ENCODE data around the gene IFT88. TPM values are rescaled to one million over a fixed set of nuclear protein-coding genes. Genes with fewer than 3 reads are reported as not detected.

IFT88 gene
- total RNA-seq, 2 experiments from 2014 or later = 9.0 to 9.5 TPM

- H3K4me3 ChIP-seq (ENCODE audit: low read length) = no peak overlapping the region
These were observed 41.6 kb downstream of the IFT88 start for GRCh38 chr13:20608438-20609020.

GRCh38 chr13:20609145-20609544 is 42.2 kb downstream of the IFT88 start:
- no peak overlapping the region for H3K27ac Mint-ChIP-seq
- intact Hi-C loops (cut with DNase I, micrococcal nuclease) = no loop called here

More at GRCh38 chr13:20608438-20609020, 41.6 kb downstream of the IFT88 start:
- intact Hi-C loops (cut with DNase I, micrococcal nuclease) = no loop called here
- Mint-ChIP-seq H3K4me1 (ENCODE audit: low read depth) (no peaks in the 10 kb centered on the region), H3K27ac (no peak overlapping the region), H3K4me3 (no peak overlapping the region), H3K27me3 (no peaks in the 10 kb centered on the region), H3K9me3 (no peaks in the 10 kb centered on the region), H3K36me3 (ENCODE audit: low read depth) (peaks cover 35% of the 10 kb centered on the region)
- Histone ChIP-seq H3K36me3 (ENCODE audit: insufficient read depth, low read length) (peaks cover 10% of the 10 kb centered on the region), H3K9me3 (ENCODE audit: control insufficient read depth in 1 of 2, insufficient read depth in 1 of 2, low read length in 2 of 2) (no peaks in the 10 kb centered on the region), H3K4me1 (ENCODE audit: insufficient read depth, low read length) (no peaks in the 10 kb centered on the region), H3K27ac (ENCODE audit: low read depth in 1 of 2, low read length in 2 of 2) (no peak overlapping the region), H3K27me3 (ENCODE audit: control insufficient read depth in 1 of 2, insufficient read depth in 2 of 2, low read length in 2 of 2) (no peaks in the 10 kb centered on the region)
- ChIA-PET CTCF (no interaction called here), POLR2A (no interaction called here)
- DNase-seq (no peak), ATAC-seq (ENCODE audit: poor library complexity) (no peak)
- no peak for TF ChIP-seq CTCF (IDR thresholded peaks at IDR 0.05)

GRCh38 chr13:20610006-20610405 is 43.0 kb downstream of the IFT88 start:
- Histone ChIP-seq H3K4me3 (ENCODE audit: low read length) (no peak overlapping the region), H3K4me1 (ENCODE audit: insufficient read depth, low read length) (no peaks in the 10 kb centered on the region), H3K36me3 (ENCODE audit: insufficient read depth, low read length) (peaks cover 10% of the 10 kb centered on the region), H3K27me3 (ENCODE audit: control insufficient read depth in 1 of 2, insufficient read depth in 2 of 2, low read length in 2 of 2) (no peaks in the 10 kb centered on the region), H3K9me3 (ENCODE audit: control insufficient read depth in 1 of 2, insufficient read depth in 1 of 2, low read length in 2 of 2) (no peaks in the 10 kb centered on the region), H3K27ac (ENCODE audit: low read depth in 1 of 2, low read length in 2 of 2) (no peak overlapping the region)
- H3K27me3 Mint-ChIP-seq = no peaks in the 10 kb centered on the region
- H3K36me3 Mint-ChIP-seq (ENCODE audit: low read depth) = peaks cover 35% of the 10 kb centered on the region
- no peak overlapping the region for H3K27ac Mint-ChIP-seq
- no peak for DNase-seq
- POLR2A ChIA-PET = interaction anchor here (0.7 kb wide), 1 partner anchor 162 kb away, joined by 3 read pairs; no protein-coding TSS in a partner anchor
- no peaks in the 10 kb centered on the region for H3K4me1 Mint-ChIP-seq (ENCODE audit: low read depth)
- intact Hi-C loops (cut with DNase I, micrococcal nuclease) = no loop called here
- no peak for TF ChIP-seq CTCF (IDR thresholded peaks at IDR 0.05)
- H3K4me3 Mint-ChIP-seq = no peak overlapping the region
- ATAC-seq (ENCODE audit: poor library complexity) = no peak
- H3K9me3 Mint-ChIP-seq = no peaks in the 10 kb centered on the region
- CTCF ChIA-PET = no interaction called here

More at GRCh38 chr13:20609145-20609544, 42.2 kb downstream of the IFT88 start:
- ATAC-seq (ENCODE audit: poor library complexity) (no peak), DNase-seq (no peak)
- no peak overlapping the region for H3K4me3 ChIP-seq (ENCODE audit: low read length)
- no peaks in the 10 kb centered on the region for H3K9me3 ChIP-seq (ENCODE audit: control insufficient read depth in 1 of 2, insufficient read depth in 1 of 2, low read length in 2 of 2)
- H3K27ac ChIP-seq (ENCODE audit: low read depth in 1 of 2, low read length in 2 of 2) = no peak overlapping the region
- CTCF ChIA-PET = no interaction called here
- H3K27me3 ChIP-seq (ENCODE audit: control insufficient read depth in 1 of 2, insufficient read depth in 2 of 2, low read length in 2 of 2) = no peaks in the 10 kb centered on the region
- H3K4me1 ChIP-seq (ENCODE audit: insufficient read depth, low read length) = no peaks in the 10 kb centered on the region
- POLR2A ChIA-PET = no interaction called here
- H3K36me3 Mint-ChIP-seq (ENCODE audit: low read depth) = peaks cover 35% of the 10 kb centered on the region
- H3K4me1 Mint-ChIP-seq (ENCODE audit: low read depth) = no peaks in the 10 kb centered on the region
- H3K27me3 Mint-ChIP-seq = no peaks in the 10 kb centered on the region
- H3K9me3 Mint-ChIP-seq = no peaks in the 10 kb centered on the region
- peaks cover 10% of the 10 kb centered on the region for H3K36me3 ChIP-seq (ENCODE audit: insufficient read depth, low read length)
- TF ChIP-seq CTCF (IDR thresholded peaks at IDR 0.05) = no peak
- H3K4me3 Mint-ChIP-seq = no peak overlapping the region

All from CD4-positive, alpha-beta T cell (primary cell).